WTC11 (cell line): ENCODE measurements around the gene SORCS2. TPM values are rescaled to one million over a fixed set of nuclear protein-coding genes. Genes with fewer than 3 reads are reported as not detected.

Experiments used
- ATAC-seq: fragments of 200-7000 bp; cut with Tn5 transposase; 2 replicates; pipeline ENCODE4 v1.10.0; 2021; ENCODE audit warnings: mild to moderate bottlenecking, moderate library complexity
- CTCF ChIA-PET: fragments of 300-600 bp; sonication (Branson Sonifier 250); formaldehyde crosslinking; loops from one replicate; lab custom pipeline; 2021; ENCODE audit warnings: antibody characterized with exemption; lab: Charles Lee
- POLR2A ChIA-PET: fragments of 350-600 bp; sonication (Branson Sonifier 250); formaldehyde crosslinking; loops from one replicate; lab custom pipeline; 2021; ENCODE audit warnings: antibody characterized with exemption; lab: Charles Lee
- DNase-seq: peaks from one replicate; pipeline ENCODE4 v3.0.0; 2021; ENCODE audit warnings: low spot score
- H3K27ac Mint-ChIP-seq: 2 replicates; pipeline ENCODE4 v1.8.0; 2021; ENCODE audit warnings: mixed read lengths
- H3K27me3 Mint-ChIP-seq: 2 replicates; pipeline ENCODE4 v1.8.0; 2021; ENCODE audit warnings: low read depth, mild to moderate bottlenecking, moderate library complexity, mixed read lengths
- H3K36me3 Mint-ChIP-seq: 2 replicates; pipeline ENCODE4 v1.8.0; 2021; ENCODE audit warnings: mixed read lengths
- H3K4me1 Mint-ChIP-seq: 2 replicates; pipeline ENCODE4 v1.8.0; 2022; ENCODE audit warnings: mixed read lengths
- H3K4me3 Mint-ChIP-seq: 2 replicates; pipeline ENCODE4 v1.8.0; 2021; ENCODE audit warnings: mild to moderate bottlenecking, moderate library complexity, mixed read lengths
- H3K9me3 Mint-ChIP-seq: 2 replicates; pipeline ENCODE4 v1.8.0; 2021; ENCODE audit warnings: mixed read lengths
- ATF1 ChIP-seq: sonication (generic); formaldehyde crosslinking; IDR thresholded peaks from 2 replicates; pipeline ENCODE4 v1.8.1; 2023; ENCODE audit warnings: mild to moderate bottlenecking, moderate library complexity, missing genetic modification reagents
- ATF2 ChIP-seq: sonication (generic); formaldehyde crosslinking; IDR thresholded peaks from 2 replicates; pipeline ENCODE4 v1.8.1; 2022; ENCODE audit warnings: low read depth, missing genetic modification reagents, borderline replicate concordance
- ATF6 ChIP-seq: sonication (generic); formaldehyde crosslinking; IDR thresholded peaks from 2 replicates; pipeline ENCODE4 v1.8.1; 2023; ENCODE audit warnings: mild to moderate bottlenecking, missing genetic modification reagents
- CBFB ChIP-seq: sonication (generic); formaldehyde crosslinking; IDR thresholded peaks from 2 replicates; pipeline ENCODE4 v1.8.1; 2022; ENCODE audit warnings: mild to moderate bottlenecking, low read depth, missing genetic modification reagents
- CREB1 ChIP-seq: sonication (generic); formaldehyde crosslinking; IDR thresholded peaks from 2 replicates; pipeline ENCODE4 v1.8.0; 2023; ENCODE audit warnings: mild to moderate bottlenecking, missing genetic modification reagents
- E2F4 ChIP-seq: sonication (generic); formaldehyde crosslinking; IDR thresholded peaks from 2 replicates; pipeline ENCODE4 v1.8.1; 2022; ENCODE audit warnings: low read depth, mild to moderate bottlenecking, moderate library complexity, missing genetic modification reagents, borderline replicate concordance
- ETV6 ChIP-seq: sonication (generic); formaldehyde crosslinking; IDR thresholded peaks from 2 replicates; pipeline ENCODE4 v1.8.1; 2022; ENCODE audit warnings: mild to moderate bottlenecking, missing genetic modification reagents
- FOXJ3 ChIP-seq: sonication (generic); formaldehyde crosslinking; IDR thresholded peaks from 2 replicates; pipeline ENCODE4 v1.9.0; 2021; ENCODE audit warnings: missing genetic modification reagents, mild to moderate bottlenecking, borderline replicate concordance
- FOXK1 ChIP-seq: sonication (generic); formaldehyde crosslinking; IDR thresholded peaks from 2 replicates; pipeline ENCODE4 v1.8.0; 2022; ENCODE audit warnings: mild to moderate bottlenecking, moderate library complexity, missing genetic modification reagents
- FOXP1 ChIP-seq: sonication (generic); formaldehyde crosslinking; IDR thresholded peaks from 2 replicates; pipeline ENCODE4 v1.8.0; 2022; ENCODE audit warnings: missing genetic modification reagents, mild to moderate bottlenecking, moderate library complexity, borderline replicate concordance
- GABPB1 ChIP-seq: sonication (generic); formaldehyde crosslinking; IDR thresholded peaks from 2 replicates; pipeline ENCODE4 v1.8.1; 2023; ENCODE audit warnings: mild to moderate bottlenecking, missing genetic modification reagents
- GRHL2 ChIP-seq: fragments of 250-450 bp; sonication (Bioruptor Pico); IDR thresholded peaks from 2 replicates; pipeline ENCODE4 v1.8.0; 2022; ENCODE audit warnings: mild to moderate bottlenecking, moderate library complexity; ENCODE audit not compliant: insufficient replicate concordance, severe bottlenecking
- HMGXB4 ChIP-seq: sonication (generic); formaldehyde crosslinking; IDR thresholded peaks from 2 replicates; pipeline ENCODE4 v1.8.1; 2023; ENCODE audit warnings: mild to moderate bottlenecking, moderate library complexity, missing genetic modification reagents
- JAZF1 ChIP-seq: fragments of 250-450 bp; sonication (Bioruptor Pico); IDR thresholded peaks from 2 replicates; pipeline ENCODE4 v1.9.0; 2021; ENCODE audit warnings: moderate library complexity, mild to moderate bottlenecking, inconsistent platforms
- NFE2L1 ChIP-seq: sonication (generic); formaldehyde crosslinking; IDR thresholded peaks from 2 replicates; pipeline ENCODE4 v1.8.1; 2023; ENCODE audit warnings: missing genetic modification reagents
- NR2C2 ChIP-seq: sonication (generic); formaldehyde crosslinking; IDR thresholded peaks from 2 replicates; pipeline ENCODE4 v1.8.0; 2022; ENCODE audit warnings: mild to moderate bottlenecking, missing genetic modification reagents
- PREB ChIP-seq: sonication (generic); formaldehyde crosslinking; IDR thresholded peaks from 2 replicates; pipeline ENCODE4 v1.8.1; 2022; ENCODE audit warnings: mild to moderate bottlenecking, missing genetic modification reagents, moderate library complexity, borderline replicate concordance
- PRRX2 ChIP-seq: fragments of 250-450 bp; sonication (Bioruptor Pico); IDR thresholded peaks from 2 replicates; pipeline ENCODE4 v1.8.0; 2021; ENCODE audit warnings: mild to moderate bottlenecking
- USF2 ChIP-seq: sonication (generic); formaldehyde crosslinking; IDR thresholded peaks from 2 replicates; pipeline ENCODE4 v1.8.1; 2023; ENCODE audit warnings: mild to moderate bottlenecking, missing genetic modification reagents, moderate library complexity
- ZNF121 ChIP-seq: sonication (generic); formaldehyde crosslinking; IDR thresholded peaks from 2 replicates; pipeline ENCODE4 v1.8.0; 2023; ENCODE audit warnings: missing genetic modification reagents
- ZNF425 ChIP-seq: fragments of 250-450 bp; sonication (Bioruptor Pico); conservative IDR thresholded peaks from 2 replicates; pipeline ENCODE4 v1.9.0; 2021; ENCODE audit warnings: mild to moderate bottlenecking
- total RNA-seq: library from RNA; stranded (reverse); gene quantifications from 3 replicates; pipeline ENCODE4 v1.2.3, GENCODE V29; 2021

SORCS2 gene
- total RNA-seq, 1 experiment from 2014 or later: 6.6 TPM

- ATAC-seq (no peak), DNase-seq (no peak)
- TF ChIP-seq ZNF121 (CRISPR knock-in tag) (no peak), ETV6 (CRISPR knock-in tag) (no peak), PREB (CRISPR knock-in tag) (no peak), PRRX2 (CRISPR knock-in tag) (no peak), HMGXB4 (CRISPR knock-in tag) (no peak), NFE2L1 (no peak), FOXJ3 (CRISPR knock-in tag) (no peak), NR2C2 (CRISPR knock-in tag) (no peak), JAZF1 (CRISPR knock-in tag) (no peak), GRHL2 (CRISPR knock-in tag) (no peak), FOXK1 (CRISPR knock-in tag) (no peak), CBFB (CRISPR knock-in tag) (no peak), CREB1 (CRISPR knock-in tag) (no peak), FOXP1 (CRISPR knock-in tag) (no peak)
- Mint-ChIP-seq H3K27me3 (no peaks in the 10 kb centered on the region), H3K9me3 (peaks cover 4% of the 10 kb centered on the region), H3K4me1 (0 out of 2 replicates have a peak, but pooled peaks cover 4% of the 10 kb centered on the region), H3K36me3 (peaks cover 3% of the 10 kb centered on the region; the same call in 1 of the 2 replicates), H3K27ac (peak overlapping the region; percentile 34), H3K4me3 (no peak overlapping the region)
- ChIA-PET POLR2A (no interaction called here), CTCF (no interaction called here)
These were observed 62.6 kb downstream of the SORCS2 start for GRCh38 chr4:7254736-7255487.

GRCh38 chr4:7255488-7255881 is 63.1 kb downstream of the SORCS2 start:
- 0 out of 2 replicates have a peak overlapping the region, but pooled peaks have one; percentile 34 for H3K27ac Mint-ChIP-seq
- H3K4me1 Mint-ChIP-seq: 0 out of 2 replicates have a peak, but pooled peaks cover 4% of the 10 kb centered on the region
- H3K9me3 Mint-ChIP-seq: peaks cover 6% of the 10 kb centered on the region
- no peak overlapping the region for H3K4me3 Mint-ChIP-seq
- ATAC-seq (no peak), DNase-seq (no peak)
- no peaks in the 10 kb centered on the region for H3K27me3 Mint-ChIP-seq
- POLR2A ChIA-PET: no interaction called here
- TF ChIP-seq ATF1 (CRISPR knock-in tag): no peak
- CTCF ChIA-PET: no interaction called here
- peaks cover 3% of the 10 kb centered on the region; the same call in 1 of the 2 replicates for H3K36me3 Mint-ChIP-seq

- ATAC-seq: no peak
- H3K27me3 Mint-ChIP-seq: no peaks in the 10 kb centered on the region
- DNase-seq: no peak
- ChIA-PET POLR2A (no interaction called here), CTCF (interaction anchor here (0.6 kb wide), 1 partner anchor 449 kb away, joined by 3 read pairs; no protein-coding TSS in a partner anchor)
- no peak overlapping the region for H3K4me3 Mint-ChIP-seq
- H3K9me3 Mint-ChIP-seq: peaks cover 8% of the 10 kb centered on the region
- H3K27ac Mint-ChIP-seq: no peak overlapping the region
- H3K36me3 Mint-ChIP-seq: peaks cover 3% of the 10 kb centered on the region; the same call in 1 of the 2 replicates
- H3K4me1 Mint-ChIP-seq: 0 out of 2 replicates have a peak, but pooled peaks cover 4% of the 10 kb centered on the region
- TF ChIP-seq USF2 (CRISPR knock-in tag) (no peak), E2F4 (CRISPR knock-in tag) (no peak), ZNF425 (CRISPR knock-in tag) (no peak), ATF6 (CRISPR knock-in tag) (no peak), GABPB1 (CRISPR knock-in tag) (no peak), ATF2 (CRISPR knock-in tag) (no peak)
These were observed 63.7 kb downstream of the SORCS2 start for GRCh38 chr4:7255996-7256395.
